HEK293T (cell line): ENCODE data around the gene LMX1A.
A peak's percentile ranks its signal among the peaks of the same experiment; 100 is the strongest.

Source experiments
- CTCF ChIA-PET: fragments of 350-600 bp; formaldehyde crosslinking; extraction: SDS; loops from one replicate; lab custom pipeline; 2021; ENCODE audit warnings: antibody characterized with exemption, inconsistent platforms; lab: Yijun Ruan, JAX
- POLR2A ChIA-PET: fragments of 350-600 bp; formaldehyde crosslinking; extraction: SDS; loops from one replicate; lab custom pipeline; 2020; ENCODE audit warnings: antibody characterized with exemption, inconsistent platforms; lab: Yijun Ruan, JAX
- DNase-seq: peaks from one replicate; pipeline ENCODE4 v3.0.0; 2012; ENCODE audit warnings: mixed read lengths; ENCODE audit errors: extremely low spot score
- ARNT ChIP-seq: fragments of 450-650 bp; IDR thresholded peaks from 2 replicates; pipeline ENCODE4 v1.6.1; 2017; ENCODE audit warnings: mild to moderate bottlenecking
- BHLHE40 ChIP-seq: fragments of 450-650 bp; IDR thresholded peaks from 2 replicates; pipeline ENCODE4 v1.6.1; 2016; ENCODE audit warnings: mild to moderate bottlenecking, moderate library complexity, borderline replicate concordance
- CTBP1 ChIP-seq: fragments of 450-650 bp; IDR thresholded peaks from 2 replicates; pipeline ENCODE4 v1.6.1; 2016; ENCODE audit warnings: borderline replicate concordance
- ELF4 ChIP-seq: fragments of 450-650 bp; IDR thresholded peaks from 2 replicates; pipeline ENCODE4 v1.6.1; 2017; ENCODE audit warnings: antibody characterized with exemption
- FOXA1 ChIP-seq: fragments of 450-650 bp; IDR thresholded peaks from 2 replicates; pipeline ENCODE4 v1.6.1; 2016; ENCODE audit warnings: mild to moderate bottlenecking
- FOXK2 ChIP-seq: fragments of 450-650 bp; IDR thresholded peaks from 2 replicates; pipeline ENCODE4 v1.6.1; 2016; ENCODE audit warnings: mild to moderate bottlenecking
- FOXM1 ChIP-seq: fragments of 450-650 bp; IDR thresholded peaks from 2 replicates; pipeline ENCODE4 v1.6.1; 2017; ENCODE audit warnings: mild to moderate bottlenecking, borderline replicate concordance
- HDGF ChIP-seq: fragments of 450-650 bp; IDR thresholded peaks from 2 replicates; pipeline ENCODE4 v1.6.1; 2017; ENCODE audit warnings: antibody characterized with exemption, borderline replicate concordance
- L3MBTL2 ChIP-seq: fragments of 450-650 bp; conservative IDR thresholded peaks from 2 replicates; pipeline ENCODE4 v1.6.1; 2016; ENCODE audit warnings: mild to moderate bottlenecking
- LEF1 ChIP-seq: fragments of 450-650 bp; IDR thresholded peaks from 2 replicates; pipeline ENCODE4 v1.6.1; 2017; ENCODE audit warnings: mild to moderate bottlenecking, borderline replicate concordance
- NFRKB ChIP-seq: fragments of 450-650 bp; IDR thresholded peaks from 2 replicates; pipeline ENCODE4 v1.6.1; 2016; ENCODE audit warnings: mild to moderate bottlenecking, moderate library complexity
- PKNOX1 ChIP-seq: fragments of 450-650 bp; IDR thresholded peaks from 2 replicates; pipeline ENCODE4 v1.6.1; 2016
- SP1 ChIP-seq: fragments of 450-650 bp; IDR thresholded peaks from 2 replicates; pipeline ENCODE4 v1.6.1; 2017
- SUZ12 ChIP-seq: fragments of 450-650 bp; IDR thresholded peaks from 2 replicates; pipeline ENCODE4 v1.6.1; 2016; ENCODE audit warnings: mild to moderate bottlenecking
- TARDBP ChIP-seq: fragments of 450-650 bp; IDR thresholded peaks from 2 replicates; pipeline ENCODE4 v1.6.1; 2016
- ZNF384 ChIP-seq: fragments of 450-650 bp; IDR thresholded peaks from 2 replicates; pipeline ENCODE4 v1.6.1; 2016

Gene LMX1A

GRCh38 chr1:165259236-165259635 lies 97.3 kb downstream of the LMX1A start:
- POLR2A ChIA-PET: no interaction called here
- TF ChIP-seq ELF4 (no peak), SP1 (no peak), SUZ12 (no peak), CTBP1 (no peak), ARNT (no peak), HDGF (no peak), FOXA1 (no peak), NFRKB (no peak), ZNF384 (no peak), TARDBP (no peak), FOXM1 (no peak), LEF1 (no peak), BHLHE40 (no peak), PKNOX1 (no peak), FOXK2 (no peak)
- CTCF ChIA-PET: interaction anchor here (0.6 kb wide), 1 partner anchor 555 kb away, joined by 6 read pairs; no protein-coding TSS in a partner anchor
- no peak for DNase-seq

- TF ChIP-seq ELF4 (no peak), SUZ12 (no peak), SP1 (no peak), PKNOX1 (no peak), CTBP1 (no peak), NFRKB (no peak), L3MBTL2 (peak; percentile 39), FOXA1 (no peak)
- POLR2A ChIA-PET: no interaction called here
- CTCF ChIA-PET: interaction anchor here (0.6 to 2.0 kb wide), 8 partner anchors 9 to 115 kb away, joined by 3 to 17 read pairs (median 4); no protein-coding TSS in a partner anchor
- peak; percentile 90 for DNase-seq
Observed at GRCh38 chr1:165257969-165258459, 98.5 kb downstream of the LMX1A start.

- ChIA-PET CTCF (interaction anchor here (0.7 kb wide), 1 partner anchor 1359 kb away, joined by 3 read pairs; no protein-coding TSS in a partner anchor), POLR2A (no interaction called here)
- TF ChIP-seq HDGF: no peak
- no peak for TF ChIP-seq ELF4
- TF ChIP-seq SUZ12: no peak
- TF ChIP-seq FOXK2: no peak
- no peak for TF ChIP-seq TARDBP
- TF ChIP-seq BHLHE40: no peak
- no peak for TF ChIP-seq ARNT
- no peak for TF ChIP-seq SP1
- no peak for TF ChIP-seq ZNF384
- no peak for TF ChIP-seq FOXM1
- no peak for TF ChIP-seq NFRKB
- no peak for TF ChIP-seq L3MBTL2
- TF ChIP-seq PKNOX1: no peak
- no peak for TF ChIP-seq FOXA1
- no peak for TF ChIP-seq LEF1
- no peak for TF ChIP-seq CTBP1
- no peak for DNase-seq
Observed at GRCh38 chr1:165254896-165255625, 101.5 kb downstream of the LMX1A start.

GRCh38 chr1:165254376-165254775 lies 102.1 kb downstream of the LMX1A start:
- CTCF ChIA-PET: interaction anchor here (0.7 kb wide), 1 partner anchor 1359 kb away, joined by 3 read pairs; no protein-coding TSS in a partner anchor
- POLR2A ChIA-PET: no interaction called here
- no peak for DNase-seq
- TF ChIP-seq BHLHE40 (no peak), CTBP1 (no peak), NFRKB (no peak), ARNT (no peak), PKNOX1 (no peak), SUZ12 (no peak), ZNF384 (no peak), ELF4 (no peak), LEF1 (no peak), HDGF (no peak), SP1 (no peak), FOXA1 (no peak), FOXK2 (no peak)

- DNase-seq: no peak
- POLR2A ChIA-PET: interaction anchor here (0.9 kb wide), 1 partner anchor 10 kb away, joined by 3 read pairs; no protein-coding TSS in a partner anchor
- CTCF ChIA-PET: no interaction called here
- TF ChIP-seq FOXM1: no peak
- TF ChIP-seq SP1: no peak
- no peak for TF ChIP-seq PKNOX1
- TF ChIP-seq L3MBTL2: no peak
- no peak for TF ChIP-seq HDGF
- no peak for TF ChIP-seq LEF1
- TF ChIP-seq BHLHE40: no peak
- TF ChIP-seq ELF4: no peak
- no peak for TF ChIP-seq FOXA1
- TF ChIP-seq NFRKB: no peak
- TF ChIP-seq CTBP1: no peak
- TF ChIP-seq FOXK2: no peak
- no peak for TF ChIP-seq ARNT
Observed at GRCh38 chr1:165253818-165254254, 102.7 kb downstream of the LMX1A start.
